Ascending aorta (tissue), 2 donors: ENCODE data around the gene NEGR1. TPM values are rescaled to one million over a fixed set of nuclear protein-coding genes. Genes with fewer than 3 reads are reported as not detected.

Experiments used
- DNase-seq, 2 donors: peaks; one replicate each; pipeline ENCODE4 v3.0.0-alpha.2; 2019; ENCODE audit warnings: low spot score in 2 of 2
- H3K27ac ChIP-seq, 2 donors: fragments of 200-600 bp; sonication (generic); one replicate each; pipeline ENCODE4 v1.5.1; 2016 to 2017; ENCODE audit warnings: mild to moderate bottlenecking in 1 of 2
- H3K27me3 ChIP-seq: fragments of 200-600 bp; sonication (generic); one replicate; pipeline ENCODE4 v1.5.1; 2017
- H3K36me3 ChIP-seq, 2 donors: fragments of 200-600 bp; sonication (generic); one replicate each; pipeline ENCODE4 v1.5.1; 2016
- H3K4me1 ChIP-seq, 2 donors: fragments of 200-600 bp; sonication (generic); one replicate each; pipeline ENCODE4 v1.5.1; 2016 to 2017; ENCODE audit warnings: mild to moderate bottlenecking in 1 of 2
- H3K4me3 ChIP-seq, 2 donors: fragments of 200-600 bp; sonication (generic); one replicate each; pipeline ENCODE4 v1.5.1; 2016 to 2017; ENCODE audit warnings: mild to moderate bottlenecking in 1 of 2
- H3K9me3 ChIP-seq, 2 donors: fragments of 200-600 bp; sonication (generic); one replicate each; pipeline ENCODE4 v1.5.1; 2016
- intact Hi-C: fragments of 100-400 bp; cut with DNase I; formaldehyde crosslinking; loops from one replicate; pipeline ENCODE4 v1.15.1; 2023
- total RNA-seq: library from RNA; depleted of rRNA; stranded (reverse); fragments of >200 nt; gene quantifications from one replicate; pipeline ENCODE4 v1.1.0, GENCODE V29; 2016
- TF ChIP-seq, protein P1 (sequence below), 3 experiments: fragments of 200-600 bp in 2 of 3; fragments of 450-650 bp in 1 of 3; sonication (generic) in 2 of 3; IDR thresholded peaks; one replicate each; pipeline ENCODE4 v1.5.1; 2016 to 2019; ENCODE audit warnings: antibody characterized with exemption in 3 of 3, mild to moderate bottlenecking in 1 of 3, moderate library complexity in 1 of 3

Gene NEGR1
- total RNA-seq, 1 donor from 2014 or later = 42.8 TPM

DNA sequence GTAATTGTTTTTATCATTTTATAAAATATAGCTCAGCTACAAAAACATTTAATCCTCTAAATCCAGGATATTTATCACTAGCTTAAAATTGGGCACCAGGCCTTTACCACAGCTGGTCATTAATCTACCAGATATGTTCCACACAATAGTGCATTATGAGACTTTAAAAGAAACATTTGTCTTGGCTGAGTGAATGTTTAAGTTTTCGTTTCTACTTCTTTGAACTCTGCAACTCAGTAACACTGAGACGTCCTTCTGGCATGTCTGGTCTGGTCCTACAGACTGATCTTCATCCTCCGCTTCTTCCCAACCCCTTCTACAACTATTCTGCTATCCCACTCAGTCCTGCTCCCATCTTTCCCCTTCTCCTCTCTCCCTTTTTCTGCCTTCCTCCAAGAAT lies 296.2 kb downstream of the NEGR1 start:
- Histone ChIP-seq H3K27ac (no peak overlapping the region), H3K36me3 (no peaks in the 10 kb centered on the region), H3K9me3 (no peaks in the 10 kb centered on the region), H3K4me3 (no peak overlapping the region), H3K27me3 (no peaks in the 10 kb centered on the region), H3K4me1 (no peaks in the 10 kb centered on the region)
- intact Hi-C loops = no loop called here
- DNase-seq = no peak
- TF ChIP-seq, protein P1, sequence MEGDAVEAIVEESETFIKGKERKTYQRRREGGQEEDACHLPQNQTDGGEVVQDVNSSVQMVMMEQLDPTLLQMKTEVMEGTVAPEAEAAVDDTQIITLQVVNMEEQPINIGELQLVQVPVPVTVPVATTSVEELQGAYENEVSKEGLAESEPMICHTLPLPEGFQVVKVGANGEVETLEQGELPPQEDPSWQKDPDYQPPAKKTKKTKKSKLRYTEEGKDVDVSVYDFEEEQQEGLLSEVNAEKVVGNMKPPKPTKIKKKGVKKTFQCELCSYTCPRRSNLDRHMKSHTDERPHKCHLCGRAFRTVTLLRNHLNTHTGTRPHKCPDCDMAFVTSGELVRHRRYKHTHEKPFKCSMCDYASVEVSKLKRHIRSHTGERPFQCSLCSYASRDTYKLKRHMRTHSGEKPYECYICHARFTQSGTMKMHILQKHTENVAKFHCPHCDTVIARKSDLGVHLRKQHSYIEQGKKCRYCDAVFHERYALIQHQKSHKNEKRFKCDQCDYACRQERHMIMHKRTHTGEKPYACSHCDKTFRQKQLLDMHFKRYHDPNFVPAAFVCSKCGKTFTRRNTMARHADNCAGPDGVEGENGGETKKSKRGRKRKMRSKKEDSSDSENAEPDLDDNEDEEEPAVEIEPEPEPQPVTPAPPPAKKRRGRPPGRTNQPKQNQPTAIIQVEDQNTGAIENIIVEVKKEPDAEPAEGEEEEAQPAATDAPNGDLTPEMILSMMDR (IDR thresholded peaks at IDR 0.05) = no peak

DNA sequence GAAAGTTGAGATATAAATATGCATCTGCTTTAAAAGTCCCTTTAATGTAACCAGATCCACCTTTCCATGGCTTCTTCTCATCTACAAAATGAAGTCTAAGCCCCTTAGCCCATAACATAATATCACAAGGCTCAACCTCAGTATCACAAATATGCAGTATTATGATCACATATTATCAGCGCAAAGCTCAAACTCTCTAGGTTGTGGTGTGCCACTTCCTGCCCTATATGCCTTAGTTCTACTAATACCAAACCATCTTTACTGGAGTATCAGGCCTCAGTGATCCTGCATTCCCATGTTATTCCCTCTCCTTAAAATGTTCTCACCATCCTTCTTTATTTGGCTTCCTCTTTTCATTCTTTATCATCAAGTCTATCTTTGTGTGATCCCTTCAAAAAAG lies 301.8 kb downstream of the NEGR1 start:
- Histone ChIP-seq H3K36me3 (no peaks in the 10 kb centered on the region), H3K4me1 (no peaks in the 10 kb centered on the region), H3K9me3 (no peaks in the 10 kb centered on the region), H3K4me3 (no peak overlapping the region), H3K27me3 (no peaks in the 10 kb centered on the region), H3K27ac (no peak overlapping the region)
- intact Hi-C loops = no loop called here
- DNase-seq = no peak
- TF ChIP-seq, protein P1 (IDR thresholded peaks at IDR 0.05) = no peak

- H3K36me3 ChIP-seq = no peaks in the 10 kb centered on the region
- TF ChIP-seq, protein P1 (IDR thresholded peaks at IDR 0.05) = no peak
- H3K4me3 ChIP-seq = no peak overlapping the region
- H3K27ac ChIP-seq = no peak overlapping the region
- no peaks in the 10 kb centered on the region for H3K27me3 ChIP-seq
- no peaks in the 10 kb centered on the region for H3K4me1 ChIP-seq
- intact Hi-C loops = no loop called here
- no peak for DNase-seq
- H3K9me3 ChIP-seq = no peaks in the 10 kb centered on the region
These were observed 302.5 kb downstream of the NEGR1 start for GRCh38 chr1:71979882-71980281.

GRCh38 chr1:71967670-71968069 lies 314.7 kb downstream of the NEGR1 start:
- no peak for DNase-seq
- intact Hi-C loops = no loop called here
- Histone ChIP-seq H3K9me3 (no peaks in the 10 kb centered on the region), H3K4me1 (no peaks in the 10 kb centered on the region), H3K4me3 (no peak overlapping the region), H3K27ac (no peak overlapping the region), H3K36me3 (no peaks in the 10 kb centered on the region), H3K27me3 (no peaks in the 10 kb centered on the region)
- TF ChIP-seq, protein P1 (IDR thresholded peaks at IDR 0.05) = no peak

GRCh38 chr1:71964188-71964587 lies 318.2 kb downstream of the NEGR1 start:
- TF ChIP-seq, protein P1 (IDR thresholded peaks at IDR 0.05) = no peak
- intact Hi-C loops = no loop called here
- H3K4me3 ChIP-seq = no peak overlapping the region

GRCh38 chr1:71956613-71957285 lies 325.6 kb downstream of the NEGR1 start:
- Histone ChIP-seq H3K4me3 (no peak overlapping the region), H3K36me3 (no peaks in the 10 kb centered on the region), H3K4me1 (no peaks in the 10 kb centered on the region), H3K27me3 (no peaks in the 10 kb centered on the region), H3K9me3 (no peaks in the 10 kb centered on the region), H3K27ac (no peak overlapping the region)
- intact Hi-C loops = no loop called here
- DNase-seq = no peak
- TF ChIP-seq, protein P1 (IDR thresholded peaks at IDR 0.05) = no peak

More at GRCh38 chr1:71964188-71964587, 318.2 kb downstream of the NEGR1 start:
- Histone ChIP-seq H3K36me3 (no peaks in the 10 kb centered on the region), H3K27ac (no peak overlapping the region), H3K27me3 (no peaks in the 10 kb centered on the region), H3K4me1 (no peaks in the 10 kb centered on the region), H3K9me3 (no peaks in the 10 kb centered on the region)
- DNase-seq = no peak
